GM15510 (cell line): ENCODE results near the gene HSD17B11.

Experiments
- POLR2A ChIP-seq: IDR thresholded peaks from 3 replicates; pipeline ENCODE4 v1.6.1; 2011; ENCODE audit warnings: borderline replicate concordance; ENCODE audit not compliant: insufficient read length; ENCODE audit errors: extremely low read depth

The HSD17B11 gene

GRCh38 chr4:87410679-87411078 lies 19.7 kb upstream of the HSD17B11 start:
- TF ChIP-seq POLR2A = no peak

GRCh38 chr4:87410157-87410556 lies 19.2 kb upstream of the HSD17B11 start:
- no peak for TF ChIP-seq POLR2A

GRCh38 chr4:87409420-87409939 lies 18.5 kb upstream of the HSD17B11 start:
- no peak for TF ChIP-seq POLR2A

DNA sequence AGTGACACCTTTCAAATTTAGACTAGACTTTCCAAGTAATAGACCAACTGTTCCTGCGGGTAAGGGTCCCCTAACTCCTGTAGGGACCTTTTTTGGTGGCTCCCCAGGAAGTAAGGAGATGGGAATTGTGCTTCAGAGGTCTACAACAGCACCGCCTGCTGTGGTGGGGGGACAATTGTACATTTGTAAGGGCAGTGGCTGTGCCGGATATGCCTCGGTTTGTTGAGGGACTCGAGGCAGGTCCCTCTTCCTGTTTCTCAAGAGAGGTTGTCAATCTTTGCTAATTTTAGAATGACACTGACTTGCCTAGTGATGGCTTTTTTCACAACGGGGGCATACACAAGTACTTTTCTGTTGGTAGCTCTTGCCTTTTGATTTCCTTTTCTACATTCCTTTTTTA lies 15.5 kb upstream of the HSD17B11 start:
- no peak for TF ChIP-seq POLR2A

DNA sequence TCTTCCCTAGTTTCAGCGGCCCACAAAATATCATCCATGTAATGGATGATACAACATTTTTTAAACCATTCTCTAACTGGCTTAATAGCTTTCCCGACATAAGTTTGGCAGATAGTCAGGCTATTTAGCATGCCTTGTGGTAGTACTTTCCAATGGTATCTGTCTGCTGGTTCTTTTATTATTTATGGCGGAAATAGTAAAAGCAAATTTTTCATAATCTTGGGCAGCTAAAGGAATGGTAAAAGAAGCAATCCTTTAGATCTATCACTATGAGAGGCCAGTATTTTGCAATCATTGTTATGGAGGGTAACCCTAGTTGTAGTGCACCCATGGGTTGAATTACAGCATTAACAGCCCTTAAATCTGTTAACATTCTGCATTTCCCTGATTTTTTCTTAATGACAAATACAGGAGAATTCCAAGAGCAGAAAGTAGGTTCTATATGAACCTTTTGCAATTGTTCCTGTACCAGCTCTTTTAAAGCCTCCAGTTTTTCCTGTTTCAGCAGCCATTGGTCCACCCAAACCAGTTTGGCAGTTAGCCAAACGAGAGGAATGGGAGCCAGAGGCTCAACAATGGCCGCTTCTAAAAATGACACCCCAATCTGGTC lies 14.3 kb upstream of the HSD17B11 start:
- no peak for TF ChIP-seq POLR2A

DNA sequence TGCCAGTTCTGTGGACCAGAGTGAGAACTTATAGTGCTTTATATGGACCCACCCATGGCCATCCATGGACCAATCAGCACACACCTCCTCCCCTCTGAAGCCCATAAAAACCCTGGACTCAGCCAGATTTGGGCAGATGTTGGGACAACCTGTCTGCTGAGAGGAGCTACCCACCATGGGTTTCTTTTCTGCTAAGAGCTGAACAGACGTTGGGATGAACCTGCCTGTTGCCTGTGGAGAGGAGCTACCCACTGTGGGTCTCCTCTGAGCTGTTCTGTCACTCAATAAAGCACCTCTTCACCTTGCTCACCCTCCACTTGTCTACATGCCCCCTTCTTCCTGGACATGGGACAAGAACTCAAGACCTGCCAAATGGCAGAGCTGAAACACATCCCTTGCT lies 9.0 kb upstream of the HSD17B11 start:
- TF ChIP-seq POLR2A = no peak

DNA sequence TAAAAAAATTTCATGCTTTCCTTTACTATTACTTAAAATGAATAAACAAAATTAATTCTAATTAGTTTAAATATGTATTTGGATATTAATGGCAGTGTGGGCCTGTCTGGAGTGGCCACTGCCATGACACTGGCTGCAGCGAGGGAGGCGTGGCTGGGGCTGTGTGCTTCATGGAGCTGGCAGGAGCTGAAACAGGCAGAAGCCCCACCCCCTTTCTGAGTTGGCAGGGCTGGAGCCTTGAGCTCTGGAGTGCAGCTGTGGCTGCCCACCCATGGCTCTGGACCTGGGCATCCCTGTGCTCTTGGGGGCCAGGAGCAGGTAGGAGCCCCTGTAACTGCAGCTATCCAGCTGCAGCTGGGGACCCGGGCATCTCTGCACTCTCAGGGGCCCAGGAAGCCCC lies 8.2 kb upstream of the HSD17B11 start:
- no peak for TF ChIP-seq POLR2A

- TF ChIP-seq POLR2A = no peak
These were observed 1.2 kb upstream of the HSD17B11 start for GRCh38 chr4:87392183-87392582.

- TF ChIP-seq POLR2A = no peak
These were observed 627 bp upstream of the HSD17B11 start for GRCh38 chr4:87391576-87392054.

GRCh38 chr4:87390551-87390890 lies 467 bp downstream of the HSD17B11 start:
- no peak for TF ChIP-seq POLR2A

- no peak for TF ChIP-seq POLR2A
These were observed 2.1 kb downstream of the HSD17B11 start for GRCh38 chr4:87388901-87389300.

GRCh38 chr4:87387237-87387636 lies 3.8 kb downstream of the HSD17B11 start:
- TF ChIP-seq POLR2A = no peak

DNA sequence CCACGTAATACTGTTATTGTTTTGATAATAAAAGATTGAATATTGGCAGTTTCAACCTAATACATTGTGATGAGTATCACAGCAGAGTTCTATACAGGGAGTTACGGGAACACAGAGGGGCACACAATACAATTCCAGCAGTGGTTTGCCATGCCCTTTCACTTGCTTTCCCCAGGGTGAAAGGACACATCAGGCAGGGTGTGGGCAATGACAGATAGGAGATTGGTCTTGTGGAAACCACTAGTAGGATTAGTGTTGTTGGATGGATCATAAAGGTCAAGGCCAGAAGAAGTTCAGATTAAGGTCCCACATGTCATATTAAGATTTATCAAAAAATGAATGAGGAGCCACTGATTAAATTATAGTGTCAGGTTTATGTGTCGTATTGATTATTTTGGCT lies 8.1 kb downstream of the HSD17B11 start:
- TF ChIP-seq POLR2A = no peak

DNA sequence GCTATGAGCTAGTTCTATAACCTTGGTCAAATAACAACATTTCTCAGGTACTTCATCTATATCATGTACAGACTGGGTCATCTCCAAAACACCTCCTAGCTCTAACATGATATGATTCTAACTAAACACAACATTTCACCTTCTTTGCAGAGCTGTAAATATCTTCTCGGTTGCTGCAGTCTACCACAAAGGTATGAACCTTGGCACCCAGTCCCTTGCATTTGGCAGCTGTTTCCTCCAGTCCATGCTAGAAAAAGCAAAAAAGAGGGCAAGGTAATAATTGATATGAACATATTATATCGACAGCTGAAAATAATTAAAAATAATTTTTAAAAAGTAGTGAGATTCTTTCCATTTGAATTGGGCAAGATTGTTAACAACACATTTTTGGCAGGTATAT lies 8.9 kb downstream of the HSD17B11 start:
- no peak for TF ChIP-seq POLR2A

- no peak for TF ChIP-seq POLR2A
These were observed 13.2 kb downstream of the HSD17B11 start for GRCh38 chr4:87377816-87378215.

GRCh38 chr4:87375719-87376291 lies 15.2 kb downstream of the HSD17B11 start:
- no peak for TF ChIP-seq POLR2A

DNA sequence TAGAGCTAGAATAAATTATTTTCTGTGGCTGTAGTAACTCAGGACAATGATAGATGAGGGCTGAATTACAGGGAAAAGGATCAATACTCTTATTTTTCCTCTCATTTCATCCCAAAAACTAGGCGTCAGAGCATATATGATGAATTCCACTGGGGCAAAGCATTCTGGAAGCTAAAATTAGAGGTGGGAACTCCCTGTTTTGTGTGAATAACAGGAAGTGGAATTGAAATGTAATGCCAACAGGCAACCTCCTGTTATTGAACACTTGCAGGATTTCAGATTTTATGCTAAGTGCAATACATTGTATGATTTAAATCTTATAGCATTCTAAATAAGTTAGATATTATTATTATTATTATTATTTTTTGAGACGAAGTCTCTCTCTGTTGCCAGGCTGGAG lies 20.9 kb downstream of the HSD17B11 start:
- TF ChIP-seq POLR2A = no peak

GRCh38 chr4:87366521-87367162 lies 24.3 kb downstream of the HSD17B11 start:
- no peak for TF ChIP-seq POLR2A
